ENCODE results near the gene LARP1.

GRCh38 chr5:154782326-154782725, 27.1 kb downstream of the LARP1 start:
- TF ChIP-seq, protein P1, sequence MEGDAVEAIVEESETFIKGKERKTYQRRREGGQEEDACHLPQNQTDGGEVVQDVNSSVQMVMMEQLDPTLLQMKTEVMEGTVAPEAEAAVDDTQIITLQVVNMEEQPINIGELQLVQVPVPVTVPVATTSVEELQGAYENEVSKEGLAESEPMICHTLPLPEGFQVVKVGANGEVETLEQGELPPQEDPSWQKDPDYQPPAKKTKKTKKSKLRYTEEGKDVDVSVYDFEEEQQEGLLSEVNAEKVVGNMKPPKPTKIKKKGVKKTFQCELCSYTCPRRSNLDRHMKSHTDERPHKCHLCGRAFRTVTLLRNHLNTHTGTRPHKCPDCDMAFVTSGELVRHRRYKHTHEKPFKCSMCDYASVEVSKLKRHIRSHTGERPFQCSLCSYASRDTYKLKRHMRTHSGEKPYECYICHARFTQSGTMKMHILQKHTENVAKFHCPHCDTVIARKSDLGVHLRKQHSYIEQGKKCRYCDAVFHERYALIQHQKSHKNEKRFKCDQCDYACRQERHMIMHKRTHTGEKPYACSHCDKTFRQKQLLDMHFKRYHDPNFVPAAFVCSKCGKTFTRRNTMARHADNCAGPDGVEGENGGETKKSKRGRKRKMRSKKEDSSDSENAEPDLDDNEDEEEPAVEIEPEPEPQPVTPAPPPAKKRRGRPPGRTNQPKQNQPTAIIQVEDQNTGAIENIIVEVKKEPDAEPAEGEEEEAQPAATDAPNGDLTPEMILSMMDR (IDR thresholded peaks at IDR 0.05; ENCODE audit: low read depth, low read length, missing input control) = no peak
- TF ChIP-seq TAF1 (conservative IDR thresholded peaks at IDR 0.05) = no peak
- no peak for TF ChIP-seq YY1 (IDR thresholded peaks at IDR 0.05)
- no peak for TF ChIP-seq EGR1 (IDR thresholded peaks at IDR 0.05; ENCODE audit: low read depth in 2 of 2)
- TF ChIP-seq REST (IDR thresholded peaks at IDR 0.05) = no peak
- no peak for TF ChIP-seq GABPA (IDR thresholded peaks at IDR 0.05 in 1 of 2, conservative IDR thresholded peaks at IDR 0.05 in 1 of 2)
- no peak for TF ChIP-seq JUND (IDR thresholded peaks at IDR 0.05)
- peak in 1 of 2 donors; percentile 27 for TF ChIP-seq RAD21 (IDR thresholded peaks at IDR 0.05)
- TF ChIP-seq, protein P2, sequence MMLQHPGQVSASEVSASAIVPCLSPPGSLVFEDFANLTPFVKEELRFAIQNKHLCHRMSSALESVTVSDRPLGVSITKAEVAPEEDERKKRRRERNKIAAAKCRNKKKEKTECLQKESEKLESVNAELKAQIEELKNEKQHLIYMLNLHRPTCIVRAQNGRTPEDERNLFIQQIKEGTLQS (IDR thresholded peaks at IDR 0.05) = no peak
- TF ChIP-seq RXRA (IDR thresholded peaks at IDR 0.05) = no peak
- TF ChIP-seq, protein P3, sequence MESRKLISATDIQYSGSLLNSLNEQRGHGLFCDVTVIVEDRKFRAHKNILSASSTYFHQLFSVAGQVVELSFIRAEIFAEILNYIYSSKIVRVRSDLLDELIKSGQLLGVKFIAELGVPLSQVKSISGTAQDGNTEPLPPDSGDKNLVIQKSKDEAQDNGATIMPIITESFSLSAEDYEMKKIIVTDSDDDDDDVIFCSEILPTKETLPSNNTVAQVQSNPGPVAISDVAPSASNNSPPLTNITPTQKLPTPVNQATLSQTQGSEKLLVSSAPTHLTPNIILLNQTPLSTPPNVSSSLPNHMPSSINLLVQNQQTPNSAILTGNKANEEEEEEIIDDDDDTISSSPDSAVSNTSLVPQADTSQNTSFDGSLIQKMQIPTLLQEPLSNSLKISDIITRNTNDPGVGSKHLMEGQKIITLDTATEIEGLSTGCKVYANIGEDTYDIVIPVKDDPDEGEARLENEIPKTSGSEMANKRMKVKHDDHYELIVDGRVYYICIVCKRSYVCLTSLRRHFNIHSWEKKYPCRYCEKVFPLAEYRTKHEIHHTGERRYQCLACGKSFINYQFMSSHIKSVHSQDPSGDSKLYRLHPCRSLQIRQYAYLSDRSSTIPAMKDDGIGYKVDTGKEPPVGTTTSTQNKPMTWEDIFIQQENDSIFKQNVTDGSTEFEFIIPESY (IDR thresholded peaks at IDR 0.05) = no peak
- no peak for TF ChIP-seq MAX (IDR thresholded peaks at IDR 0.05)
- TF ChIP-seq SP1 (IDR thresholded peaks at IDR 0.05) = no peak
- peak in 1 of 2 donors; percentile 17 for TF ChIP-seq HNF4A (conservative IDR thresholded peaks at IDR 0.05)

Data from liver (tissue), 3 donors.